GM21515 (cell line): ENCODE measurements around the gene C2CD2.
"Not testable (repeated sequence)": the region's sequence is repeated elsewhere in the genome, so short reads cannot be mapped to it uniquely, and the experiment has no call there.

Experiments
- ATAC-seq: cut with Tn5 transposase; IDR thresholded peaks from one replicate; pipeline ENCODE4 v1.9.1; 2021; ENCODE audit not compliant: unreplicated experiment

The C2CD2 gene

DNA sequence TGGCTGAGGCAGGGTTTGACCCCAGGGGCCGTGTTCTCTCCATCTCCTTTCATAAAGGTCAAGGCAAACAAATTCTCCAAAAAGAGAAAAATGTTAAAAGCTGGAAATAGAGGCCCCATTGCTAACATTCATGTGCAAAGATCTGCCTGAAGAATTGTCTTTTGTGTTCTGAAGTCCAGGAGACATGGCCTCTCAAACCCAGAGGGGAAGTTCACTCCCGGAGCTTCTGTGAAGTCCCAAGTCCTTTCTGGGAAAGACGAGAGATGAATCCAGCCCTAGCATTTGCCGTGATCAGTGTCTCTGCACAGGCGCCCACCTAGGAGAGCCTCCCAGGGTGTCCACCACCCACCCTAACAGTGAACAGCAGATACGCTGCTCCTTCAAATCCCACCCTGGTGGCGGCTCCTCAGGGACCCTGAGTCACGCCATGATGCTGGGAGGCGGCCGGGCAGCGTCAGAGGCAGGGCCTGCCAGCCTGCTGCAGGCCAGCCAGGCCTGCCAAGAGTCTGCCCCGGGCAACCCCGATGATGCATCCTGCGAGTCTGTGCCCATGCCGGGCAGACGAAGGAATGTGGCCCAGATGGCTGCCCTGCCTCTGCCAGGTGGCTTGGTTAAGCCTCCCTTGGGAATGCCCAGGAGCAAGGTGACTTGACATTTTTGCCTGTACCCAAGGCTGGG, 5.2 kb upstream of the C2CD2 start:
- ATAC-seq = no peak

DNA sequence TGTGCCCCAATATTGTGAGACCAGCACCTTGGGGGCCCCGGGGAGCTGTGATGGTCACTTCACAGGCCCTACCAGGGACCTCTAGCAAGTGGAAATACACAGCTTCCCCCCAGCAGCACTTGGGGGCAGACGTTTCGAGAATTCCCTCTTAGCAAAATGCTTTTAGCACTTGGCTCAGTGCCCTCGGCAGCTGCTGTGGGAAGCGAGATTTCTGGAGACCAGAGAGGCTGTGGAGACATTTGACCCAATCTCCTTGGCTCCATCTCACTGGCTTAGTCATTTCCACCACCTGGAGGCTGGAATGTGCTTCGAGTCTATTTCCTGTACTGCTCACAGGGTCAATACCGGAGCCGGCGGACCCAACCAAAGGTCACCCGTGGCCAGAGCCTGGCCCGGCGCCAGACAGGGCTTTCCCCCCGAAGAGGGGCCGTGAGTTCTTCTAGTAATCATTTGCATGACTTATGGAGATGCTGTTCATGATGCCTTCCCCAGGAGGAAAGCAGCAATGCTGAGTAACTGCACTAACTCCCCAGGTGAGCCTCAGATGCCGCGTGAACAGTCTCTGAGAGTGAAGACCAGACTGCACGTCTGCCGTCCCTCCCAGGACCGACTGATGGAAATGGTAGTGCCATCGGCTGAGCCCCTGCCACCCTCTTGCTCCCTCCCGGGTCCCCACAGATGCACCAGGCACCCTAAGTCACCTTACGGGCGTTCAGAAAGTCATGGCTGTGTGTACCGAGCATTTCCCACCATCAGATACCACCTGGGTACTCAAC, 4.4 kb upstream of the C2CD2 start:
- ATAC-seq = no peak

DNA sequence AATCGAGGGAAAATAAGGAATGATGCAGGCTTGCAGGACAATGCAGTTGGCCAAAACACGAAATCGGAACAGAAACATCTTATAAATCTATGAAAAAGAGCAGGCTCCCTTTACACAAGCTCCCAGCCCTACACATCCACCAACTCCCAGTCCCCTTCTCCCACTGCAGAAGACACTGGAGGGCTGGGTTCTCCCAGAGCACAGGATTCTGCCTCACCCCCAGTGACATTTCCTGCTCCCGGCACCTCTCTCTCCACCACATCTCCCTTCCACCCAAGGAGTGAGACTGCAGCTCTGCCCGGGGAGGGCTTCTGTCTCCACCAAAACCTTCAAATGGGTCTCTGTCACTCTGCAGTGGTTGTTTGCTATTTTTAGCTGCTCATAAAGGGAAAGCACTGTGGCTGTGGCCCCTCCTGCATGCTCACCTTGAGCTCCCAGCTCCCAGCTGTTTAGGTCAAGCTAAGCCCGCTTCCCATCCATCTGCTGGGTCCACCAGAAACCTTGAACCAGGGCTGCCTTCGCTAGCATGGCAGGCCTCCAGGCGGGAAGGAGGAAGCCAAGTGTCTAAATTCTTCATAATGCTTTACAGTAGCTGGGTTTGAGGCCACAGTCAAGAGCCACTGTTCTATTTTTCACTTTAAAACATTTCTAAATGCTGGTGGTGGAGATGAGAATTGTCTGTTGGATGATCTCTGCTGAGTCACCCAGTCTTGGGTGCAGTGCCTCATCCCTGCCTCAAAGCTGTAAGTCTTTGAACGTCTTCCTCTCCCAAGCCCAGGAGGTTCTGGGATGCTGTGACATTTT, 3.3 kb upstream of the C2CD2 start:
- no peak for ATAC-seq

DNA sequence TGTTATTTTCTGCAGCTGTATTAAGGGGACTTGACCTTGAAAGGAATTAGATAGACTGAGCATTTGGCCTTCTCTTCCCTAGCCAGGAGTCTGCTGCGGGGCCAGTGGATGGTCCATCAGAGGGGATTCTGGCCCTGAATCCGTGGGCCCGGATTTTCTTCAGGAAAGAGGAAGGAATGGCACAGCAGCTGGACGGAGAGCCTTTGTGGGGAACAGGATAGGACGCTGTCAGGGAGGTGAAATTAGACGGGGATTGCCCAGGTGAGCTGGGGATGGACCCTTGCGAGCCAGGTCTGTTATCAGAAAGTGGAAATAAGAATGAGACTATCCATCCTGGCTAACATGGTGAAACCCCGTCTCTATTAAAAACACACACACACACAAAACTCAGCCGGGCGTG, 1.7 kb upstream of the C2CD2 start:
- ATAC-seq = no peak

DNA sequence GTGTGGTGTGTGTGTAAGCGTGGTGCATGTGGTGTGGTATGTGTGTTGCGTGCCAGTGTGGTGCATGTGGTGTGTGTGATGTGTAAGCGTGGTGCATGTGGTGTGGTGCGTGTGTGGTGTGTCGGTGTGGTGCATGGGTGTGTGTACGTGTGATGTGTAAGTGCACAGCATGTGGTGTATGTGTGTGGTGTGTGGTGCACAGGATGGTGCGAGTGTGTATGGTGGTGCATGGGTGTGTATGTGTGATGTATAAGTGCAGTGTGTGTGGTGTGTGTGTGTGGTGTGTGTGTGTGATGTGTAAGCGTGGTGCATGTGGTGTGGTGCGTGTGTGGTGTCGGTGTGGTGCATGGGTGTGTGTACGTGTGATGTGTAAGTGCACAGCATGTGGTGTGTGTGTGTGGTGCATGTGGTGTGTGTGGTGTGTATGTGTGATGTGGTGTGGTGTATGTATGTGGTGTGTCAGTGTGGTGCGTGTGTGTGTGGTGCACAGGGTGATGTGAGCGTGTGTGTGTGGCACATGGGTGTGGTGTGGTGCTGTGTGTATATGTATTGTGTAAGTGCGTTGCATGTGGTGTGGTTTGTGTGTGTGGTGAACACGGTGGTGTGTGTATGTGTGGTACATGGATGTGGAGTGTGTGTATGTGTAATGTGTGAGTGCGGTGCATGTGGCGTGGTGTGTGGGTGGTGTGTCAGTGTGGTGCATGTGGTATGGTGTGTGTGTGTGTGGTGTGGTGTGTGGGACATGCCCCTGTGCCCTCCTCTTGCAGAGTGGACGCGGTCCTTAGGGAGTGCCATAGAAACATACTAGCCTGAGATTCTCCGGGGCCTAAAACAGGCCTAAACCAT, 1.1 kb upstream of the C2CD2 start:
- ATAC-seq = no peak

DNA sequence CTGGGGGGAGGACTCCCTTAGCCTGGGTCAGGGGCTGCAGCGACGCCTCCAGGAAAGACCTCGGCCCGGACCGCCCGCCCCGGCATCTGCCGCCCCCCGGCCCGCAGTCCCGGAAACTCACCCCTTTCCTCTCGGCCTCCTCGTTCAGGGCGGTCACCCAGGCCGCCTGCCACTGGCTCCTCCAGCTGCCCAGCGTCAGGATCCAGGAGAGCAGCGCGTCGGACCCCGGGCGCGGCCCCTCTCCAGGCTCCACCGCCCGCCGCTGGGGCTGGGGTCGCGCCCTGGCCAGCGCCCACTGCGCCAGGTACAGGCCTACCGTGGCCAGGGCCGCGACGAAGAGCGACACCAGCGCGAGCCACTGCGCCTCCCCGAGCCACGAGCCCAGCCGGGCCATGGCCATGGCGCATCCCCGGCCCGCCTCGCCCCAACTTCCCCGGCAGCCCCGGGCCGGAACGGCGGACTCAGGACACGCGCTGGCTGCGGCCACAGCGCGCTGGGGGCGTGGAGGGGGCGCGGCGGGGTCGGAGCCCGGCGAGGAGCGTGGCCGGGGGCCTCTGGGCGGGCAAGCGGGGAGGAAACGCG, 478 bp downstream of the C2CD2 start:
- peak; percentile 19 for ATAC-seq

DNA sequence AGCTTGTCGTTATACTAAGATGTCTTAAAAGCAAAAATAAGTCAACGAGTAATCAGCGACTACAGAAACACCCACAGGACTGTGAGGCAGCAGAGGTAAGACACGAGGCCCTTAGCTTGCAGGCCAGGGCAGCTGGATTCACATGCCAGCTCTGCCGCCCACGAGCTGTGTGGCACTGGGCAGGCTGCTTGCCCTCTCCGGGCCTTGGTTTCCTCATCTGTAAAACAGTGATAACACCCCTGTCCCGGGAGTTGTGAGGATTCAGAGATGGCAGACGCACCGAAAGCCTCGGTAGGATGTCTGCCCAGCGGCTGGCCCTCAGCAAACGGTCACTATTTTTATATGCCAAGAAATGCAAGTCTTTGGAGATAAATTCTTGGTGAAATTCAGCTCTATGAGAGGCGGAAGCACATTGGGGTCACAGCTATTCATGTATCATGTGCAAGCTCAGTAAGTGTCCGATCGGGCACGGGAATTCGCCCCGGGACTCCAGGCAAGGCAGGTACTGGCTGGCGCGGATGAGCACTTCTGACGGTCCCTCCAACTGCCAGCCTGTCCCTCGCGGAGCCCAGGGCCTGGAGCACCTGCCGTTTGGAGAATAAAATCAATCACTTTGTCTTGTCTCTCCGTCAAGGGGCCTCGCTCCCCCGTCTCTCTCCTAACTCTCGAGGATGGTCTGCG, 1.1 kb downstream of the C2CD2 start:
- no peak for ATAC-seq

DNA sequence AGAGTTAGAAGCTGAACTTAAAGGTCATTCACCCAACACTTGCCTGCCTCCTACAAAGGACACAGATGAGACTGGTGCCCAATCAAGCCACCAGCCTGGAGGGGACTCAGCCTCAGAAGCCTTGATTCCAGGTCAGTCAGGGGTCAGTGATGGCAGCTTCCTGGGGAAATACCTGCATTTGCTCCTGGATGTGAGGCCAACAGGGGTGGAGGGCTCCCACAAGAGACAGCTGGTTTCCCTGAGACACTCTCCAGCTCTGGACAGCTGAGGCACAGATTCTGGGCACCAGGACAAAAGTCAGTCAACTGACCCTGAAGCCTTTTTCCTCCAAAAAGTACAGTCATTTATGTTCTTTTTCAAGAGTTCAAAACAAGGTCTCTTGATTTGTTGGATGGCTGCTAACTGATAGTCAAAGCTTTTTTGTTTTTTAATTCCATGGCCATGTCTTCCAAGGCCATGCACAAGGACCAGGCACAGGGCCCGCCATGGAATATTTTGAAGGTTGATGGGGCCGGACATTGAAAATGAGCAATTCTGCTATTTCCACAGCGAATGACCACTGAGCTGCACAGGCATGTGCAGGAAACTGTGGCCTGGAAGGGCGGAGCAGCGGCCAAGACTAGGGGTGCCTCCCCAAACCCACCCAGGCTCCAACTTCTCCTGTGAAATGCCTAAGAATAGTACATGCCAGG, 1.8 kb downstream of the C2CD2 start:
- ATAC-seq = no peak

DNA sequence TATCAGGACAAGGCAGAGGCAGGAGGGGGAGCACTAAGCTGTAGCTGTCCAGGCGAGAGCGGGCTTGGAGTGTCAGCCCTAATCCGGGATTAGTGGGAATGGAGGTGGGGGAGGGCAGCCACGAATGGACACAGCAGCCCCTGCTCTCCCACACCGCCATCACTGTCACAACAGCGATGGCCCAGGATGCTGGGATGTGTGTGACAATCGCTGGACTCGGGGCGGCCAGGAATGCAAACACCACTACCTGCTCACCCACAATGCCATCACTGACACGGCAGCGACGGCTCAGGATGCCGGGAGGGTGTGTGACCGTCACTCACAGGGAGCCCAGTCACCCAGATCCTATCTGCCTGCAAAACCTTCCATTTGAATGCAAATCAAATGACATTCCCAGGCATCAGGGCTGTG, 2.9 kb downstream of the C2CD2 start:
- ATAC-seq = no peak

DNA sequence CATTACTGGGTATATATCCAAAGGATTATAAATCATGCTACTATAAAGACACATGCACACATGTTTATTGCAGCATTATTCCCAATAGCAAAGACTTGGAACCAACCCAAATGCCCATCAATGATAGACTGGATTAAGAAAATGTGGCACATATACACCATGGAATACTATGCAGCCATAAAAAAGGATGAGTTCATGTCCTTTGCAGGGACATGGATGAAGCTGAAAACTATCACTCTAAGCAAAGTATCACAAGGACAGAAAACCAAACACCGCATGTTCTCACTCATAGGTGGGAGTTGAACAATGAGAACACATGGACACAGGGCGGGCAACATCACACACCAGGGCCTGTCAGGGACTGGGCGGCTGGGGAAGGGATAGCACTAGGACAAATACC, 4.2 kb downstream of the C2CD2 start:
- not testable (repeated sequence) for ATAC-seq

DNA sequence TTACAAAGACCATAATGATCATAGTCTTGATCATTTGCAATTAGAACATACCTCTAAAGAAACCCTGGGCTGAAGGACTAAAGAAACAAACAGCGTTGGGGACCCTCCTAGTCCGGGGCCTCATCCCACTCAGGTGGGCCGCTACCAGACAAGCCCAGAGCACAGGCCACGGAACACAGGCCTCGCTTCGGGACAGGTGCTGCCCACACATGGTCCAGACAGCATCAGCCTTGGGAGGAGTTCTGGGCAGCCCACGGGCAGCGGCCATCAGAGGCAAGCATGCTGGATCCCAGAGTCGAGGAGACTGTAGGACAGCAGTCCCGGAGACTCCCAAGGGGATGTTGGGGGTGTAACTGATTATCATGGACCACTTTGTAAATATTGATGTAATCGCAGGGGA, 4.9 kb downstream of the C2CD2 start:
- no peak for ATAC-seq

DNA sequence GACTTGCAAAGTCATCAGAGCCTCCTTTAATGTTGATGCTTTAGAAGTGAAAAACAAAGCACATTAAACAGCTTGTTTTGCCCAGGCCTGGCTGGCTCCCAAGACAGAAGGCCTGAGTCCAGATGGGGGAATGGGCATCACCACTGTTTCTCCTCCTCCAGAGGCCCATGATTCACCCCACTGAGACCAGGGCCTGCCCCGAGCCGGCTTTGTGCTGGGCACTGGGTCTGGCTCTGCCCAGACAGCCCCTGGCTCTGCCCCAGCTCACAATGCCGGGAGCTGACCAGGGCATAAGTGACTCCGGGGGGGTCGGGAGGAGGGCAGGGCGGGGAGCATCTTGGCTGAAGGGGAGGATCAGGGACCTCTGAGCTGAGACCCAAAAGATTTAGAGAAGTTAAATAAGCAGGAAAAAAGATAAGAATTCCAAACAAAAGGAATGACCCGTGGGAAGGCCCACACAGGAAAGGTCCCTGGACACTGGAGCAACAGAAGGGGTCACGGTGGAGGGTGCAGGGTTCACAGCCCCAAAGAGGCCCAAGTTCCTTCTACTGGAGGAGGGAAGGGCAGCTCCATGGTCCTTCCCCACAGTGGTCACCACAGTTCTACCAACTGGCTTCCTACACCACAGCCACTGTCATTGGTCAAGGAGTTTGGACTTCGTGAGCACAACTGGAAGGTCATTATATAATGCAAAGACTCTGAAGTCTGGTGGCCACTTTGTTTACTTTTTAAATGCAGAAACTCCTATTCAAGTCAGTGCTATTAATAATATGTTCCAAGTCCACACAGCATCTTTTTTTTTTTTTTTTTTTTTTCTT, 5.5 kb downstream of the C2CD2 start:
- ATAC-seq = no peak

DNA sequence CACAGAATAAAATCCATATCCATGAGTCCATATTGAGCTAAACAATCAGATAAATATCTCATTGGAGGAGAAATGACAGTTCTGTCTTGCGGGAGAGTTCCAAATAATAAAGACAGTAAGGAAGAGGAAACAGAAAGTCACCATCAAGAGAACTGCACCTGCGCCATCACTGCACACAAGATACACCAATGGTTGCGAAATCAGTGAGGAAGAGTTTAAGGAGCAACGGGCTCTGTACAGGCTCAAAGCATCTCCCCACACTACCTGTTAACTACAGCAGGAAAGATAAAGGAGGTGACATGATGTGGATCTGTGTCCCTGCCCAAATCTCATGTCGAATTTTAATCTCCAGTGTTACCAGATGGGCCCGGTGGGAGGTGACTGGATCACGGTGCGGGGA, 7.8 kb downstream of the C2CD2 start:
- ATAC-seq = no peak

DNA sequence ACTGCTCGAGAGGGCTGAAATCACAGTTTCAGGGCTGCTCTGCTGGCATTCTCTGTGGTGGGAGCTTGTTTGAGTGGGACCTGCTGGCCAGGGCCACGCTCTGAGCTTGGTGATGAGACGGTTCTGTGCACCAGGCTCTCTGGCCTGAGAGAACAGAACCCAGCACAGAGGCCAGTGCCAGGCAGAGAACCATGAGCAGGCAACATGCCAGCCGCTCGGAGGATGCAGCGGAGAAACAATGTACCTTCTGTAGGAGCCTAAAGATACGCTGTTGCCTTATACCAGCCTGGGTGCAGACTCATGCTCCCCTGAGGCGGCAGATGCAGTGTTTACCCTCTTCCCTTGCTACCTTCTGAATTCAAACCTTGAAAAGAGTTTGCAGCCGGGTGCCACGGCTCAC, 10.0 kb downstream of the C2CD2 start:
- ATAC-seq = no peak

DNA sequence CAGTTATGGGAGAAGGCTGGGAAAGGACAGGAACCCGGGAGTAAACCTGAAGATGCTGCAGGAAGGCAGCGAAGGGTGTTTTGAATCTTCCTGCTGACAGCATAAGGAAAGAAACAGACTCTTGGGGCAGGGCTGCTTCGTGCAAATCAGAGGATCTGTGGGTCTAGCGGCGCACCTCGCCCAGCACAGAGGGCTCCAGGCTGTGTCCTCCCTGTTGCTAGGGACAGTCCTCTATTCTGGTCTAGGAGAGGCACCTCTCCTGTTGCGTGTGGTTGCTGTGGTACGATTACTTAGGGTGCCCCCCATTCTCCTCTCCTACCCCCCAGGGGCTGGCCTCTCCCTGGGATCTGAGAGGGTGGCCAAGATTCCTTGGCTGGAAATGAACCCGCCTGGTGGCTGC, 11.4 kb downstream of the C2CD2 start:
- no peak for ATAC-seq

DNA sequence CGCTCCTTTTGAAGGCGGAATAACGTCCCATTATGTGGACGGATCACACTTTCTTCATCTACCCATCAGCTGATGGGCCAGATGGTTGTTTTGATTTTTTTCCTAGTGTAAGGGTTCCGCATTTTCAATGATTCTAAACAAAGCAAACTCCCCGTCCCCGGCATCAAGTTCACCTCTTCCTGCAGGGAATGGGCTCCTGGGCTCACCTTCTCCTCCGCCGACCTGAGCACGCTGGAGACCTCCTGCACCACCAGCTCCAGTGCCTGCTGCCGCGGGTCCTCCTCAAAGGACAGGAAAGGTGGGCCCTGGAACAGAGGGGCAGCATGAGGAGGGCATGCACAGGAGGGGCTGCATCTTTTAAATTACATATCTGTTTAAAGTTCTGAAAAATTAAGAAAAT, 11.9 kb downstream of the C2CD2 start:
- no peak for ATAC-seq

DNA sequence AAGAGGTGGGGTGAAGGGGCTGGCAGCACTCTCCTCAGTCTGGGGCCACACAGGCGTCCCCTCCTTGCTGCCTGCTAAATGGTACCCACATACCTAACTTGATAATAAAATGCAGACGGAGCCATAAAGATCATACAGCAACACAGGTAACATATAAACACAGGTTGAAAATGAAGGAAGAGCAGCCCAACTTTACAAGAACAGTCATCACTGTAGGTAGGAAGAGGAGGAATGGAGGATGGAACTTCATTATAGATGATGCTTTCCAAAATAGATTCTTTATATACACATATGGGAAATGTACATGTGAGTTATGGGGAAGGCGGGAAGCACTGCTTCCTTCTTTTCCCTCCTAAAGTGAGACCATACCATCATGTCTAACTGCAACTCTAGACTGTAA, 13.4 kb downstream of the C2CD2 start:
- ATAC-seq = no peak

DNA sequence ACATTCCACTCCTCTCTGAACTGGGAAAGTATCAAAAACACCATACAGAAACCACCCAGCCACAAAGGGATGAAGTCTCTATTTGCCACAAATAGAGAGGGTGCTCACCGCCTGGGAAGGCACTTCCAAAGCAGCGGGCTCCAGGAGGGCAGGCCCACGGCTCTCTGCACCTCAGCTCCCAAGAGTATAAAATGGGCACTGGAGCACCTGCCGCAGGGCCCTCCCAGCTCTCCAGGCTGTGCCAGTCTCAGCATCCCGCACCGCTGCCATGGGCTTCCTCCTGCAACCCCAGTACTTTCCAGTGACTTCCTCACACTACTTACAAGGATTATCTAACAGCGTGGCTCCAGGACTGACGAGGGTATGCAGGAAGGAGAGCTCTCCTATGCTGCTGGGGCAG, 14.4 kb downstream of the C2CD2 start:
- ATAC-seq = no peak
